GM21717 (cell line): Measurements from ENCODE around the gene NUDCD3.

Experiments used
- ATAC-seq: cut with Tn5 transposase; IDR thresholded peaks from one replicate; pipeline ENCODE4 v1.9.1; 2021; ENCODE audit warnings: mild to moderate bottlenecking, moderate library complexity; ENCODE audit not compliant: unreplicated experiment

The NUDCD3 gene

GRCh38 chr7:44372560-44373417 is 117.7 kb downstream of the NUDCD3 start:
- ATAC-seq, result no peak

- ATAC-seq, result no peak
These were observed 121.6 kb downstream of the NUDCD3 start for GRCh38 chr7:44368885-44369284.

- no peak for ATAC-seq
These were observed 122.0 kb downstream of the NUDCD3 start for GRCh38 chr7:44368455-44368854.

GRCh38 chr7:44367475-44368043 is 122.9 kb downstream of the NUDCD3 start:
- ATAC-seq, result no peak

GRCh38 chr7:44366986-44367385 is 123.5 kb downstream of the NUDCD3 start:
- ATAC-seq, result no peak

GRCh38 chr7:44353668-44354067 is 136.8 kb downstream of the NUDCD3 start:
- ATAC-seq, result no peak

GRCh38 chr7:44348851-44349781 is 141.3 kb downstream of the NUDCD3 start:
- ATAC-seq, result no peak

- no peak for ATAC-seq
These were observed 142.2 kb downstream of the NUDCD3 start for GRCh38 chr7:44348300-44348699.

- no peak for ATAC-seq
These were observed 142.8 kb downstream of the NUDCD3 start for GRCh38 chr7:44347546-44348114.

- ATAC-seq, result no peak
These were observed 144.4 kb downstream of the NUDCD3 start for GRCh38 chr7:44346063-44346462.

GRCh38 chr7:44341401-44341800 is 149.1 kb downstream of the NUDCD3 start:
- ATAC-seq, result no peak

GRCh38 chr7:44338600-44338999 is 151.9 kb downstream of the NUDCD3 start:
- no peak for ATAC-seq

- no peak for ATAC-seq
These were observed 154.0 kb downstream of the NUDCD3 start for GRCh38 chr7:44336491-44336890.

- ATAC-seq, result no peak
These were observed 155.3 kb downstream of the NUDCD3 start for GRCh38 chr7:44335184-44335583.

- ATAC-seq, result no peak
These were observed 155.7 kb downstream of the NUDCD3 start for GRCh38 chr7:44334734-44335097.

GRCh38 chr7:44333911-44334733 is 156.3 kb downstream of the NUDCD3 start:
- no peak for ATAC-seq

GRCh38 chr7:44331682-44332081 is 158.8 kb downstream of the NUDCD3 start:
- no peak for ATAC-seq

GRCh38 chr7:44330331-44330730 is 160.1 kb downstream of the NUDCD3 start:
- ATAC-seq, result no peak

- no peak for ATAC-seq
These were observed 160.6 kb downstream of the NUDCD3 start for GRCh38 chr7:44329888-44330287.
